Measurements from ENCODE around the gene SPAG9.

DNA sequence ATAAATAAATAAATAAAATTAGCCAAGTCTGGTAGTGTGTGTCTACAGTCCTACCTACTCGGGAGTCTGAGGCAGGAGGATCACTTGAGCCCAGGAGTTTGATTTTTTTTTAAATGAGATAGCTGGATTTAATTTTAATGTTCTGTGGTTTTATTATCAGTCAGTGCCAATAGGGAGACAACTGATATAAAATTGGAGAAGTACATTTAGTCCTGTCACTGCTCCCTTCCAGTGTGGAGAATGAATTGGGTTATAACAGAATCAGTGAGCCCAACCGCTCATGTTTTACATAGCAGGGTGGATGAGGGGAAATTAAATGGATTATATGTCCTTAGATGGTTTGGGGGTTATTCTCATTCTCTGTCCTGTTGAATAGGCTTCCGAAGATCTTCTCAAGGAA, 38.9 kb upstream of the SPAG9 start:
- TF ChIP-seq, protein P1, sequence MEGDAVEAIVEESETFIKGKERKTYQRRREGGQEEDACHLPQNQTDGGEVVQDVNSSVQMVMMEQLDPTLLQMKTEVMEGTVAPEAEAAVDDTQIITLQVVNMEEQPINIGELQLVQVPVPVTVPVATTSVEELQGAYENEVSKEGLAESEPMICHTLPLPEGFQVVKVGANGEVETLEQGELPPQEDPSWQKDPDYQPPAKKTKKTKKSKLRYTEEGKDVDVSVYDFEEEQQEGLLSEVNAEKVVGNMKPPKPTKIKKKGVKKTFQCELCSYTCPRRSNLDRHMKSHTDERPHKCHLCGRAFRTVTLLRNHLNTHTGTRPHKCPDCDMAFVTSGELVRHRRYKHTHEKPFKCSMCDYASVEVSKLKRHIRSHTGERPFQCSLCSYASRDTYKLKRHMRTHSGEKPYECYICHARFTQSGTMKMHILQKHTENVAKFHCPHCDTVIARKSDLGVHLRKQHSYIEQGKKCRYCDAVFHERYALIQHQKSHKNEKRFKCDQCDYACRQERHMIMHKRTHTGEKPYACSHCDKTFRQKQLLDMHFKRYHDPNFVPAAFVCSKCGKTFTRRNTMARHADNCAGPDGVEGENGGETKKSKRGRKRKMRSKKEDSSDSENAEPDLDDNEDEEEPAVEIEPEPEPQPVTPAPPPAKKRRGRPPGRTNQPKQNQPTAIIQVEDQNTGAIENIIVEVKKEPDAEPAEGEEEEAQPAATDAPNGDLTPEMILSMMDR (IDR thresholded peaks at IDR 0.05) = no peak
- TF ChIP-seq POLR2A (IDR thresholded peaks at IDR 0.05) = no peak
